Sigmoid colon (tissue), 4 donors: ENCODE data around the gene HECW1.

Experiments used
- CTCF ChIP-seq, 4 experiments: fragments of 450-650 bp in 3 of 4; fragments of 200-600 bp in 1 of 4; IDR thresholded peaks; one replicate each; pipeline ENCODE4 v1.5.1; 2016 to 2019; ENCODE audit warnings: antibody characterized with exemption in 4 of 4, mild to moderate bottlenecking in 3 of 4, moderate library complexity in 2 of 4
- POLR2AphosphoS5 ChIP-seq, 4 donors: sonication (generic); formaldehyde crosslinking; IDR thresholded peaks; one replicate each; pipeline ENCODE4 v1.6.1; 2017; ENCODE audit warnings: antibody characterized with exemption in 4 of 4

DNA sequence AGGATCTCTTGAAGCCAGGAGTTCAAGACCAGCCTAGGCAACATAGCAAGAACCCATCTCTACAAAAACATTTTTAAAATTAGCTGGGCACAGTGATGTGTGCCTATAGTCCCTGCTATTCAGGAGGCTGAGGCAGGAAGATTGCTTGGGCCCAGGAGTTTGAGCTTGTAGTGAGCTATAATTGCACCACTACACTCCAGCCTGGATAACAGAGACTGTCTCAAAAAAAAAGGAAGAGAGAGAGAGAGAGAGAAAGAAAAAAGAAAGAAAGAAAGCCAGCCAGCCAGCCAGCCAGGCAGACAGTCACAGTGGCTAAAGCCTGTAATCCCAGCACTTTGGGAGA is 375.3 kb downstream of the HECW1 start:
- TF ChIP-seq CTCF (IDR thresholded peaks at IDR 0.05): no peak
- TF ChIP-seq POLR2AphosphoS5 (IDR thresholded peaks at IDR 0.05): no peak
